HEK293 (cell line): ENCODE data around the gene FAM236A.
"Not testable (repeated sequence)": the region's sequence is repeated elsewhere in the genome, so short reads cannot be mapped to it uniquely, and the experiment has no call there.

Experiments used
- CTCF ChIA-PET: fragments of 350-600 bp; formaldehyde crosslinking; extraction: SDS; loops from one replicate; lab custom pipeline; 2021; ENCODE audit warnings: antibody characterized with exemption; lab: Yijun Ruan, JAX
- POLR2A ChIA-PET: fragments of 300-600 bp; formaldehyde crosslinking; extraction: SDS; loops from one replicate; lab custom pipeline; 2020; ENCODE audit warnings: antibody characterized with exemption, inconsistent platforms; lab: Yijun Ruan, JAX
- H3K27ac ChIP-seq: fragments of 200-500 bp; sonication (Bioruptor generic); 2 replicates; pipeline ENCODE4 v1.5.1; 2014; ENCODE audit warnings: low read depth, low read length, control low read depth, inconsistent platforms; ENCODE audit errors: extremely low read depth
- H3K36me3 ChIP-seq, 2 experiments: fragments of 200-500 bp in 1 of 2; sonication (Bioruptor generic) in 1 of 2; 1 replicate in 1 of 2; 2 replicates in 1 of 2; pipeline ENCODE4 v1.5.1; 2014 to 2017; ENCODE audit warnings: inconsistent platforms in 2 of 2, low read length in 2 of 2; ENCODE audit not compliant: control insufficient read depth in 2 of 2, insufficient read depth in 1 of 2
- H3K4me1 ChIP-seq: fragments of 200-500 bp; sonication (Bioruptor generic); 2 replicates; pipeline ENCODE4 v1.5.1; 2014; ENCODE audit warnings: mild to moderate bottlenecking, low read length, inconsistent platforms; ENCODE audit not compliant: control insufficient read depth, insufficient read depth
- H3K4me3 ChIP-seq: 2 replicates; pipeline ENCODE4 v1.5.1; 2011; ENCODE audit warnings: low read depth, mild to moderate bottlenecking, control low read depth, low read length, moderate library complexity
- H3K9me3 ChIP-seq: fragments of 200-500 bp; sonication (Bioruptor generic); 2 replicates; pipeline ENCODE4 v1.5.1; 2014; ENCODE audit warnings: low read depth, low read length, inconsistent platforms; ENCODE audit not compliant: control insufficient read depth, insufficient read depth

The FAM236A gene

GRCh38 chrX:72971859-72972258, 33.9 kb downstream of the FAM236A start:
- POLR2A ChIA-PET, H3K9me3 ChIP-seq, H3K27ac ChIP-seq, H3K36me3 ChIP-seq, CTCF ChIA-PET, H3K4me3 ChIP-seq, H3K4me1 ChIP-seq: not testable (repeated sequence)

DNA sequence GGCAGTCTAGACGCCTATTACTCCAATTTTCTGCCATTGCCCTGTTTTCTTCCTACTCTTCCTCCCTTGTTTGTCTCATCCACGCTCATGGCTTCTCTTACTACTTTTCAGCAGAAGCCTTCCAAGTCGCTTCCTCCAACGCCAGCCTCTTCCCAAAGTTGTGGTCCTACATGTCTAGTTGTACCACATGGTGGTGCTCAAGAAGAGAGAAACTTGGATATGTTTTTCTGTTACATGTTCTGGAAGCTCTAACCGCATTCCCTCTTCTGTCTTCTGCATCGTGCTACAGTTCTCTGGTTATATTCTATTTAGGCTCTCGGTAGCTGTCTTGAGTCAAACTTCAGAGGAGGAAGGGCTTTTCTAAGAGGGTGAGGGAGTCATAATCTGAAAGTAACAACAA, 36.9 kb downstream of the FAM236A start:
- POLR2A ChIA-PET, CTCF ChIA-PET, H3K36me3 ChIP-seq, H3K27ac ChIP-seq, H3K9me3 ChIP-seq, H3K4me1 ChIP-seq, H3K4me3 ChIP-seq: not testable (repeated sequence)

DNA sequence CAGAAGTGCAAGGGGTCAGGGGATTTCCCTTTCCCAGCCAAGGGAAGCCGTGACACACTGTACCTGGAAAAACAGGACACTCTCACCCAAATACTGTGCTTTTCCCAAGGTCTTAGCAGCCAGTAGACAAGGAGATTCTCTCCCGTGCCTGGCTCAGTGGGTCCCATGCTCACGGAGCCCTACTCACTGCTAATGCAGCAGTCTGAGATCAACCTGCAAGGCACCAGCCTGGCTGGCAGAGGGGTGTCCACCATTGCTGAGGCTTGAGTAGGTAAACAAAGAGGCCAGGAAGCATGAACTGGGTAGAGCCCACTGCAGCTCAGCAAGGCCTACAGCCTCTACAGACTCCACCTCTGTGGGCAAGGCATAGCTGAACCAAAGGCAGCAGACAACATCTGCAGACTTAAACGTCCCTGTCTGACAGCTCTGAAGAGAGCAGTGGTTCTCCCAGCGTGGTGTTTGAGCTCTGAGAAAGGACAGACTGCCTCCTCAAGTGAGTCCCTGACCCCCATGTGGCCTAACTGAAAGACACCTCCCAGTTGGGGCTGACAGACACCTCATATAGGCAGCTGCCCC, 43.0 kb downstream of the FAM236A start:
- POLR2A ChIA-PET, H3K36me3 ChIP-seq, CTCF ChIA-PET, H3K27ac ChIP-seq, H3K9me3 ChIP-seq, H3K4me1 ChIP-seq, H3K4me3 ChIP-seq: not testable (repeated sequence)
